ENCODE data around the gene CKLF.
"Not testable (repeated sequence)": the region's sequence is repeated elsewhere in the genome, so short reads cannot be mapped to it uniquely, and the experiment has no call there.

Gene CKLF

DNA sequence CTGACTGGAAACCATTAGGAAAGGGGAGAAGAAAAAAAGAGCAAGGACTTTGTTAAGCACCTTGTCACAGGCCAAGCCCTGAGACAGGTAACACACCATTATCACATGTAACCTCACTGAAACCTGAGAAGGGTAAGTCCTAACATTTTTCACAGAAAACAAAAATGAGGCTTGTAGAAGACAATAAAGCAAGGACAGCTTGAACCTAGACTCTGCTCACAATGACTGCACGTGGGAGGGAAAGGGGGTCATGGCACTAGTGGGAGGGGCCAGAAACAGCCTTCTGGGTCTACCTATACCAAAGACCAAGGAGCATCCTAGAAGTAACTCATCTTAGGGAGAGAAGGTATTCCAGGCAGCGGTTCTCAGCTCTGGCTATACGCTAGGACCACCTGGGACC lies 10.0 kb upstream of the CKLF start:
- DNase-seq (ENCODE audit: low read depth, low spot score): no peak

DNA sequence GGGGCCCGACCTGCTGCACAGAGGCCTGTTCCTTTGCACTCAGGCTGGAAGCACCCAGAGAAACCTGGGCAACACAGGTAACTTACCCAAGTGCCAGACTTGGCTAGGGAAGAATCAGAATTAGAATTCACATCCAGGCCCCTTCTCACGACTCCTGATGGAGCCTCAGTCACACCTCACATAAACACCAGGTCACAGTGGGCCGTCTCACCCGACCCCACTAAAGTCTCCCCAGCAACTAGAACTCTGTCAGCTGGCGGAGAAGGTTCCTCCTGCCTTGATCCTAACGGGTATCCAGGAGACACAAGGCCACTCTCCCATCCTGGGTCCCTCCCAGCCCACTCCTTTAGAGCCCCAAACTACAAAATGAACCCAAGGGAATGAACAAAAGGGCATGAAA lies 8.8 kb upstream of the CKLF start:
- no peak for DNase-seq (ENCODE audit: low read depth, low spot score)

DNA sequence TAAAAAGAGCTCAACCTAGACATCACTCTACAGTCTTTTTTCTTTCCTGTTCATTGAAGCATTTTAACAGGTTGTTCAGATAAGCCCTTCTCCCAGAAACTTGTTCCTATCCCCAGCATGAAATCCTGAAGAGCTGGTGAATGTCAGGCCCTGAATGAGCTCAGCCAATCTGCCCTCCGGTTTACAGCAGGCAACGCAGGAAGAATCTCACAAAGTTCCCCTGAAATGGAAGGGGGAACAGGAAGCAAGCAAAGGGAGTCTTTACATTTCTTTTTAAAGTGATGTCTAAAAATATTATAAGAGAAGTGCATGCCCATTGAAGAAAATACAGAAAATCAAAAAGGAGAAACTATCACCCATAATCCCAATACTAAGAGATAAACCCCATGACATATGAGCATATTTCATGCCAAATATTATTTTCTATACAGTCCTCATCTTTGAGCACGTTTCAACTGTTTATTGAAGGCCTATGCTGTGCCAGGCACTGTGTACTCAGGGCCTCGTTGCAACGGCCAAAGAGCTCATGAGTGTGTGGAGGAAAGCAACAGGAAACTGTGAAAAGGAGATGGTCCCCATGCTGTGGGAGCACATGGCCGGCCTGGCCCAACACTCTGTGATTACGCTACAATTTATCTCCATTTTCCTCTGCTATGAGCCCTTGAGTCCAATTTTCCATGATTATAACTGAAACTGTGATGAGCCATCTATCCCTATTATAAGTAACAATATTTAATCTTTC lies 8.2 kb upstream of the CKLF start:
- no peak for DNase-seq (ENCODE audit: low read depth, low spot score)

DNA sequence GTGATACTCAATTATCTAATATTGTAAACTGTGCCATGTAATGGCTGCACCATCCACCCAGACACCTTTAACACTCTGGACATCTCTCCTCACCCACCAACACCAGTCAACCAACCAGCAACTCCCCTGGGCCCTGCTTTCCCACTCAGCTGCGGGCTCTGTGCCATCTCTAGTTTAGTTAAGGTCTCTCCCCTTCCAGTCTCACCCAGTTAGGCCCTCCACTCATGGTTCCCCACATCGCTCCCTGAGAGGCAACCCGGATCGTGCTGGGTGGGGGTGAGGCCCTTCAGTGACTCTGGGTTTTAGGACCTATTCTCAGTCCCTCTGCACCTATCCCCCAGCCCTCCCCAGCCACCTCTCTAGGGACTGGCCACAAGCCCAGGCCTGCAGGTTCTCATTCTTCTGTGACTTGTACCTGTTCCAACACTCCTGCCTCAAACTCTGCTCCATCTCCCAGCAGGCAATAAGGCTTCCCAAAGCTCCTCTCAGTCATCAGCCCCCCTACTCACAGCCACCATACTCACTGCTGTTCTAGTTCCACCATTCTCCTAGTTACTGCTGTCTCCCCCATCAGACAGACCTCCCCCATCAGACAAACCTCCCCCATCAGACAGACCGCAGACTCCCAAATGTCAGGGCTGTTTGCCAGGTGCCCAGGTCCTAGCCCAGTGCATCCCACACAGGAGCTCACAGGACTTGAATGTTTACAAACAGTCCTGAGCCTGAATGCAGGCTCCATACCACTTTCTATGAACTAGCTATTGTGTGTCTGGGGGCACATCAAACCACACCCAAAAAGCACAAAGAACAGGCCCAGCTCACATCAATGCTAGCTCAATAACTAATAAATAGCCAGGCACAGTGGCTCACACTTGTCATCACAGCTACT lies 5.0 kb upstream of the CKLF start:
- DNase-seq (ENCODE audit: low read depth, low spot score): no peak

- DNase-seq (ENCODE audit: low read depth, low spot score): no peak
Observed at GRCh38 chr16:66548068-66548467, 4.3 kb upstream of the CKLF start.

GRCh38 chr16:66548868-66549267 lies 3.5 kb upstream of the CKLF start:
- no peak for DNase-seq (ENCODE audit: low read depth, low spot score)

DNA sequence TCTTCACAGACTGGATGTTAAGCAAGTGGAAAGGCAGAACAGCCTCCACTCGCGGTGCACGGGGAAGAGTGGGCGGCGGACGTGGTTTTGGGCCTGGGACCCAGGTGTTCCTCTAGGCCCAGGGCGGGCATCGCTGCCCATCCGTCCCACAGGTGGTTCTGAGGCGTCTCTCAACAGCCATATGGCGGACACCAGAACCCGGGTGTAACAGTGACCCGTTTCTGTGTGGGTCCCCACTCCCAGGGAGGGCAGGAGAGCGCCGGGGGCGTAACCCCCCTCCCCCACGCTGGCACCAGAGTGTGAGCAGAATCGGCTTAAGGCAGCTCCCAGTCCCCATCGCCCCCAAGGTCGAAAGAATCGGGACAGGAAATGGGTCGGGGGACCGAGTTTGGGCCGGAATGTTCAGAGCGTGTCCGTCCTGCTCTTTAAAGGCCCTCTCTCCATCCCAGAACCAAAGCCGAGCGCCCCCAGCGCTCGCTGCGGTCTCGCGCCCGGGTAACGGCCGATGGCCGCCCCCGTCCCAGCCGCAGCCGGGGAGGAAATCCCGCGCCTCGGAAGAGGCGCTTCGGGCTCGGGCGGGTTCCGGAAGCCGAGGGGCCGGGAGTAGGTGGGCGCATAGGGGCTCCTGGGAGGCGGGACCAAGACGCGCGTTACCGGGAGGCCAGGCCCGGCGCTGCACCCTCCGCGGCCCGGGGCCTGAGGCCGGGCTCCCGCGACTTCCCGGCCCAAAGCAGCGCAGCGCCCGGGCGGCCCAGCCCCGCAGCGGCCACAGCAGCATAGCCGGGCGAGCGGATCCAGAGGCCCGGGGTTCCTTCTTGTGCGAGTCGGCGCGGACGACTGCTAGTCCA lies 2.9 kb upstream of the CKLF start, which contains the start of gene TK2:
Gene TK2 (minus strand): TSS at position 839 of the 848 bp plus-strand sequence. CDS start 61 bp downstream, at position 778.
- no peak for DNase-seq (ENCODE audit: low read depth, low spot score)

DNA sequence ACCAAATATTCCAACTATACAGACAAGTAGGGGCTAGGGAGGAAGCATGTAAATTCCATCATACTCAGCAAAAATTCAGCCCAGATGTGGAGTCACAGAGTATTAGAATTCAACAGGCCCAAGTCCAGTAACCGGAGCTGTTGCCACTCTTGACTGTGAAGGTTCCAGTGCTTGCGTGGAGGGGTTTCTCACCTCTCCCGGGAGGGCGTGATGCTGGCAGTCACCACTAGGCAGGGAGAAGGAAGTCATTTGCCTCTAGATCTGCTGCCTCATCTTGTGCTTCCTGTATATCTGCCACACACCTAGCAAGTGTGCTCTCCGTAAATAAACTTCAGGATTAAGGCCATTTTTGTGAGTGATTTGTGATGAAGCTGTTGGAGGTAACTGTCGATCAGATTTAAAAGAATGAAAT lies 1.0 kb upstream of the CKLF start:
- DNase-seq (ENCODE audit: low read depth, low spot score): no peak

DNA sequence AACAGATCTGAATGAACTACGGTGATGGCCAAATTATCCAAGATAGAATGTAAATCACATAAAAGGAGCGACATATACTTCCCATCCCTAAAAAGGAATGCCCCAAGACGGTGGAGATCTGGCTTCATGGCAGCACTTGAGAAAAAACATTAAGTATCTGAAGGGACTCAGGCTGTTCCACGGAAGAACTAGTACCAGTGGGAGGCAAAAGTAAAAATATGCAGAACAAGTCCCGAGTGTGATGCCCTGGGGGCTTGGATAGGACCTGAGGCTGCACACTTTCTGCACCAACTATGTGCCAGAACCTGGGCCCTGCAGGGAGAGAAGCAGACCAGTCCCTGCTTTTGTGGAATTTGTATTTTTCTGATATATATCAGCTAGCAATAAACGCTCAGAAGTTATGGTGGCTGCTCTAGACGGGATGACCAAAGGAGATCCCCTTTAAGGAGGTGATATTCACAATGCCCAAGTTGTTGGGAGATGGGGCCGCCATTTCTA lies 539 bp upstream of the CKLF start:
- DNase-seq (ENCODE audit: low read depth, low spot score): no peak

DNA sequence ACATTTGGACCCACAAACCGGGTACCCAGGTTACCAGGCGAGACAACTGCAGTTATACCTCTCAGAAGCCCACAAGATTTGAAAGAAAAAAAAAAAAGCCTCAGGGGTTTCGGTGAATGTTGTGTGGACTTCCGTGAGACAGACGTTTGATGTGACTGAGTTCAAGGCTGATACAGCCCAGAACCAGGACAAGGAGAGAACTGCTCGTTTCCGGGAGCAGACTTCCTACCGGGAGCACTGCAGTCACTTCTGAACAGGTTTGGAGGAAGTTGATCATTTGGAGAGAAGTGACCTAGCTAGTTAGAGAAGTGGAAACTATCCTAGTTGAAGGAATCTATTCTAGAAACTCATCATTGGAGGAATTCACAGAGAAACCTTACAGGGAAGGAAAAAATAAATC lies 847 bp downstream of the CKLF start:
- DNase-seq (ENCODE audit: low read depth, low spot score): no peak

DNA sequence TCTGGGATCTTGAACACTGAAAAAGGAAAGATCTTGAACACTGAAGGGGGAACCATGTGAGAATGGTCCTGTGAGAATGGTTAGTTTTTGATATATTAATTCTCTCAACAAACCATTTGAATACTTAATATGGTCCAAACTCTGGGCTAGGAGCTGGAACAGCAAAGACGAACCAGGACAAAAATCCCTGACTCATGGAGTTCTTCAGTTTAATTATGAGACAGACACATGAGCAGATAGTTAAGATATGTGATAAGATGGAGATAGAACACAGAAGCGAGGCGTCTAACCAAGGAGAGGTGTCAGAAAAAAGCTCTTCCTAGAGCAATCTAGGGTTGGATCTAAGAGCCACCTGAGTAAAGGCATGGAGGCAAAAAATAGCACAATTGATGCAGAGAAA lies 1.6 kb downstream of the CKLF start:
- DNase-seq (ENCODE audit: low read depth, low spot score): no peak

GRCh38 chr16:66554495-66554894 lies 2.1 kb downstream of the CKLF start:
- no peak for DNase-seq (ENCODE audit: low read depth, low spot score)

GRCh38 chr16:66560107-66560506 lies 7.7 kb downstream of the CKLF start:
- no peak for DNase-seq (ENCODE audit: low read depth, low spot score)

GRCh38 chr16:66561381-66562080 lies 9.2 kb downstream of the CKLF start:
- DNase-seq (ENCODE audit: low read depth, low spot score): no peak

DNA sequence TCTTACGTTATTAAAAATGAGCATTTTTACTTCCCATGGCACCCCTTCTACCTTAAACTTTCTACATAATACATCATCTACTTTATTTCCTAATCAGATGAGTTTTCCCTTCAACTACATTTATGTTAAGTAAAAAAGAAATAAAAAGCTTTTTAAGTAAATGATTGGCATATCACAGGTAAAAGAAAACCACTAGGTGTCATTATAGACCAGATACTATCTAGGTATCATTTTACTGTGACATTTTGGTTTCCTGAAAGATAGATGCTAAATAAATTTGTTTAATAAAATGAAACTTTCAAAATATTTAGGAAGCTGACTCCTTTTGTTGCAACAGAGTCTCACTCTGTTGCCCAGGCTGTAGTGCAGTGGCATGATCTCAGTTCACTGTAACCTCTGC lies 10.0 kb downstream of the CKLF start:
- DNase-seq (ENCODE audit: low read depth, low spot score): no peak

DNA sequence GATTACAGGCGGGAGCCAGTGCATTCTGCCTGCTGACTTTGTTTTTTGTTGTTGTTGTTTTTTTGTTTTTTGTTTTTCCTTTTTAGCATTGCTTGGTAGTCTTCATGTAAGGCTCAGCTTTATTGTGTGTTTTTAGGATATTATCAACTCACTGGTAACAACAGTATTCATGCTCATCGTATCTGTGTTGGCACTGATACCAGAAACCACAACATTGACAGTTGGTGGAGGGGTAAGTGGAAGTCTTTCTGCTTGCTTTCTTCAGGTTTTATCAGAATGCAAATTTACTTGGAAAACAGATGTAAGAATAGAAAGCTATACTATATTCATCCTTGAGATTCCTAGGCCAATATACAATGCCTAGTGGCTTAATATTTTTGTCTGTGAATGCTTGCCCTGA lies 10.6 kb downstream of the CKLF start:
- DNase-seq (ENCODE audit: low read depth, low spot score): no peak

DNA sequence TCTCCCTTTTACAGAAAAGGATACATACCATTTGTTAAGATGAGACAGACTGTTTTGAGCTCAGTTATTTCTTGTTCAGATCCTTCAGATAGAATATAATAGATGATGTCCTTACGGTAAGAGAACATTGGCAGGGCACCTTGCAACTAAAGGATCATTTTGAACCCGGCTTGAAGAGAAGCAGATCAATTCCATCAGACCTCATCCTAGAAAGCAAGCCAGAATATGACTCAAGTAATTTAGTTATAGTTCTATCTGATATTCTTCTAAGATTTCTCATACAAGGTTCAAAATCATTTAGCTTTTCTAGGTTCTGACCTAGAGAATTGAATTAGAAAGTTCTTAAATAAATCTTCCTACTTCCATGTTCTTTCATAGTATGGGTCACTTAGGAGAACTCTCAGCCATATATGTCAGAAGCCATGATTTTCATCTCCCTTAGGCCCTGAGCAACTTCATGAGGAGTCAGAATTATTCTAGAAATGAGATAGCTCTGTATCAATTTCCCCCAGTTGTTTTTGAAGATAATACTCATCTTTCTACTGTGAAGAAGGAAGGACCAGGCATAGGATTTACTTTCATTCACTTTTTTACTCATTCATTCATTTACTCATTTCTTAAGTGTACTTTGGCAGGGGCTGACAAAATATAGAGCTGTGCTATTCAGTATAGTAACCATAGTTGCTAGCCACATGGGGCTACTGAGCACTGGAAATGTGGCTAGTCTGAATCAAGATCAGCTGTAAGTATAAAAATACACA lies 11.4 kb downstream of the CKLF start:
- DNase-seq (ENCODE audit: low read depth, low spot score): no peak

- DNase-seq (ENCODE audit: low read depth, low spot score): no peak
Observed at GRCh38 chr16:66566051-66566901, 13.9 kb downstream of the CKLF start, which contains the start of gene CMTM1. TSS of gene CMTM1 (plus strand) at chr16:66566439. CDS start at chr16:66566514, 75 bp downstream.

DNA sequence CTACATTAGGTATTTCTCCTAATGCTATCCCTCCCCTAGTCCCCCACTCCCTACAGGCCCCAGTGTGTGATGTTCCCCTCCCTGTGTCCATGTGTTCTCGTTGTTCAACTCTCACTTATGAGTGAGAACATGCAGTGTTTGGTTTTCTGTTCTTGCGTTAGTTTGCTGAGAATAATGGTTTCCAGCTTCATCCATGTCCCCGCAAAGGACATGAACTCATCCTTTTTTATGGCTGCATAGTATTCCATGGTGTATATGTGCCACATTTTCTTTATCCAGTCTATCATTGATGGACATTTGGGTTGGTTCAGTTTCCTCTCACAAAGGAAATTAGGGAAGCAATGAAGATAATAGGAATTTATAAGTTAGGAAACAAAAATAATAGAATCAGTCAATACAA lies 14.9 kb downstream of the CKLF start:
- DNase-seq (ENCODE audit: low read depth, low spot score): not testable (repeated sequence)
